Measurements from ENCODE around the gene KCNMB3.

DNA sequence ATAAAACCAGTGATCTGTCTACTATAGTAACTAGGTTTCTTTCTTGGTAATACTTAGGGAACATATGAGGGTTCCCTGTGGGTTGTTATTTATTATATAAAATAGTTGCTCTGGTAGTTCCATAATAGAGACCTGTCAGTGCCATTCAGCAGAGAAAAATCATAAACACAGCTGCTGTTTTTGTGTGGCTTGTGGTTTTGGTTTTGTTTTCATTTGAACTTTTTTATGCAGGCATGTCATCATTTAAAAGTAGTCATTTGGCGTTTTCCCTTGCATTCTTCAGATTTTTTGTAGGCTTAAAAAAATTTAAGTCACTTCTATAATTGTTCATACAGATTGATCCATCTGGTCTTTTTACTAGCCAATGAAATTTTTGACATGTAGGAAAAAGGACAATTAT, 54.8 kb downstream of the KCNMB3 start:
- TF ChIP-seq POLR2AphosphoS5 (IDR thresholded peaks at IDR 0.05; ENCODE audit: low read depth, low read length) = no peak
- TF ChIP-seq TAF1 (IDR thresholded peaks at IDR 0.05; ENCODE audit: borderline replicate concordance, insufficient read depth, low read length) = no peak
- TF ChIP-seq SIN3A (IDR thresholded peaks at IDR 0.05; ENCODE audit: borderline replicate concordance, insufficient read depth, low read length) = no peak
- TF ChIP-seq FOXP2 (optimal IDR thresholded peaks at IDR 0.05; ENCODE audit: borderline replicate concordance, extremely low read depth, extremely low read length, insufficient read depth) = no peak

Measured in PFSK-1 (cell line).